ENCODE data around the gene DNAJC11. TPM values are rescaled to one million over a fixed set of nuclear protein-coding genes. Genes with fewer than 3 reads are reported as not detected.
A peak's percentile ranks its signal among the peaks of the same experiment; 100 is the strongest.

The DNAJC11 gene
- total and polyA plus RNA-seq, 2 donors from 2014 or later: 44.6 to 49.8 TPM

- Histone ChIP-seq H3K4me1 (ENCODE audit: control insufficient read depth in 2 of 3, insufficient read depth in 2 of 3, low read depth in 1 of 3, low read length in 3 of 3) (no peaks in the 10 kb centered on the region), H3K27me3 (ENCODE audit: control insufficient read depth, insufficient read depth, low read length) (no peaks in the 10 kb centered on the region), H3K27ac (ENCODE audit: low read depth in 2 of 2, low read length in 2 of 2) (no peak overlapping the region), H3K9me3 (ENCODE audit: control insufficient read depth in 2 of 3, insufficient read depth in 1 of 3, low read length in 3 of 3) (no peaks in the 10 kb centered on the region), H3K9ac (ENCODE audit: low read length in 3 of 3) (no peak overlapping the region), H3K4me3 (ENCODE audit: low read length in 3 of 3) (no peak overlapping the region), H3K36me3 (ENCODE audit: control insufficient read depth in 2 of 3, insufficient read depth in 3 of 3, low read length in 3 of 3) (peaks cover 0 to 44% (median 36%) of the 10 kb centered on the region in 3 donors)
- intact Hi-C loops (cut with DNase I): no loop called here
- TF ChIP-seq CTCF (IDR thresholded peaks at IDR 0.05; ENCODE audit: borderline replicate concordance, extremely low read depth, insufficient read depth): peak; percentile 41
- DNase-seq: peak; percentile 50 to 86 (median 70)
- no peak for FAIRE-seq
These were observed 67.1 kb downstream of the DNAJC11 start for GRCh38 chr1:6634371-6635052.

GRCh38 chr1:6632588-6633514 is 68.8 kb downstream of the DNAJC11 start:
- DNase-seq (no peak), FAIRE-seq (no peak)
- no peaks in the 10 kb centered on the region for H3K9me3 ChIP-seq (ENCODE audit: control insufficient read depth in 2 of 3, insufficient read depth in 1 of 3, low read length in 3 of 3)
- no peak overlapping the region for H3K9ac ChIP-seq (ENCODE audit: low read length in 3 of 3)
- H3K4me3 ChIP-seq (ENCODE audit: low read length in 3 of 3): no peak overlapping the region
- H3K27me3 ChIP-seq (ENCODE audit: control insufficient read depth, insufficient read depth, low read length): no peaks in the 10 kb centered on the region
- no peak overlapping the region for H3K27ac ChIP-seq (ENCODE audit: low read depth in 2 of 2, low read length in 2 of 2)
- TF ChIP-seq CTCF (IDR thresholded peaks at IDR 0.05; ENCODE audit: borderline replicate concordance, extremely low read depth, insufficient read depth): no peak
- H3K36me3 ChIP-seq (ENCODE audit: control insufficient read depth in 2 of 3, insufficient read depth in 3 of 3, low read length in 3 of 3): peaks cover 0 to 45% (median 29%) of the 10 kb centered on the region in 3 donors
- intact Hi-C loops (cut with DNase I): no loop called here
- no peaks in the 10 kb centered on the region for H3K4me1 ChIP-seq (ENCODE audit: control insufficient read depth in 2 of 3, insufficient read depth in 2 of 3, low read depth in 1 of 3, low read length in 3 of 3)

GRCh38 chr1:6631058-6631457 is 70.6 kb downstream of the DNAJC11 start:
- FAIRE-seq (no peak), DNase-seq (no peak)

More at GRCh38 chr1:6631058-6631457, 70.6 kb downstream of the DNAJC11 start:
- Histone ChIP-seq H3K36me3 (ENCODE audit: control insufficient read depth in 2 of 3, insufficient read depth in 3 of 3, low read length in 3 of 3) (peaks cover 0 to 27% (median 14%) of the 10 kb centered on the region in 3 donors), H3K27ac (ENCODE audit: low read depth in 2 of 2, low read length in 2 of 2) (no peak overlapping the region), H3K4me3 (ENCODE audit: low read length in 3 of 3) (no peak overlapping the region), H3K9ac (ENCODE audit: low read length in 3 of 3) (no peak overlapping the region), H3K9me3 (ENCODE audit: control insufficient read depth in 2 of 3, insufficient read depth in 1 of 3, low read length in 3 of 3) (no peaks in the 10 kb centered on the region), H3K27me3 (ENCODE audit: control insufficient read depth, insufficient read depth, low read length) (no peaks in the 10 kb centered on the region), H3K4me1 (ENCODE audit: control insufficient read depth in 2 of 3, insufficient read depth in 2 of 3, low read depth in 1 of 3, low read length in 3 of 3) (peaks cover 0 to 4% (median 3%) of the 10 kb centered on the region in 3 donors)
- intact Hi-C loops (cut with DNase I): no loop called here
- TF ChIP-seq CTCF (IDR thresholded peaks at IDR 0.05; ENCODE audit: borderline replicate concordance, extremely low read depth, insufficient read depth): no peak
